CD4-positive, alpha-beta T cell treated with Interleukin-10 for 1 hour (primary cell): ENCODE results near the gene C6orf163.
"Not testable (repeated sequence)": the region's sequence is repeated elsewhere in the genome, so short reads cannot be mapped to it uniquely, and the experiment has no call there.

Experiments used
- DNase-seq: peaks from one replicate; pipeline ENCODE4 v3.0.0-alpha.2; 2020

Gene C6orf163

DNA sequence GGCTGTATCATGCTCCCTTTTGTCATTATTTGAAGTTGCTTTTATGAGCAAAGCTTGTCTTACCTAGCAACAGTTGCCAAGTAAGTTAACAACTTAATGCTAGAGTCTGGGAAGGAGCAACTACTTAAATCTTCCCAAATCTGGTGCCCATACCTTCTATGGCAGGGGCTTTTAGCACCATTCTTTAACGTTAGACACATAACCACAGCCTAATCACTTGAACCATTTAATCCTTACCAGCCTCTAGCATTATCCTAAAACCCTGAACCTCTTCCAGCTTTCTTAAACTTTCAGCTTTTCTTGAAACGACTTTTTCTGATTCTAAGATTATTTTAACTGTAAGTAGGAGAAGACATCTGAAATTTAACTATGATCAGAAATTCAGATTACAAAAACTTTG, at the start of gene C6orf163:
C6orf163 (plus strand) TSS at position 83 of the 400 bp plus-strand sequence; CDS start at position 370, 287 bp downstream.
- DNase-seq, result no peak

DNA sequence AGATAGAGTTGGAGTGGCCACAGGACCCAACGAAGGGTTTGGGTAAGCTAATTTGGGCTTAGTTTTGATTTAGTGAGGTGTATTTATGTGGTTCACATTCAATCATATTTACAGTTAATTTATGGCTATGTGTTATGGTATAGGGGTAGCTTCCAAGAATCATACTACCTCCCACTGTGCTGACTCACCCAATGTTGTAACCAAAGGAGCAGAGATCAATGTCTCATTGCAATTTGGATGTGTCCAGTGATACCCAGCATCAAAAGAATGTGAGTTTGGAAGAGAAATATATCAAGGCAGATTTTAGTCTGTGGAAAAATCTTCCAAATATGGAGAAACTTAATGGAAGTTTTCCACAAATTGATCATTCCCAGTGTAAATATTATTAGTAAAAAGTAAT, 47.5 kb upstream of the C6orf163 start:
- no peak for DNase-seq

DNA sequence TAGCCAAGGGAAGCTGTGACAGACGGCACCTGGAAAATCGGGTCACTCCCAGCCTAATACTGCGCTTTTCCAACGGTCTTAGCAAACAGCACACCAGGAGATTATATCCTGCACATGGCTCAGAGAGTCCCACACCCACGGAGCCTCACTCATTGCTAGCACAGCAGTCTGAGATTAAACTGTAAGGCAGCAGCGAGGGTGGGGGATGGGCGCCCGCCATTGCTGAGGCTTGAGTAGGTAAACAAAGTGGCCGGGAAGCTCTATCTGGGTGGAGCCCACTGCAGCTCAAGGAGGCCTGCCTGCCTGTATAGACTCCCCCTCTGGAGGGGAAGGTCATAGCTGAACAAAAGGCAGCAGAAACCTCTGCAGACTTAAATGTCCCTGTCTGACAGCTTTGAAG, 43.3 kb upstream of the C6orf163 start:
- DNase-seq, result not testable (repeated sequence)

DNA sequence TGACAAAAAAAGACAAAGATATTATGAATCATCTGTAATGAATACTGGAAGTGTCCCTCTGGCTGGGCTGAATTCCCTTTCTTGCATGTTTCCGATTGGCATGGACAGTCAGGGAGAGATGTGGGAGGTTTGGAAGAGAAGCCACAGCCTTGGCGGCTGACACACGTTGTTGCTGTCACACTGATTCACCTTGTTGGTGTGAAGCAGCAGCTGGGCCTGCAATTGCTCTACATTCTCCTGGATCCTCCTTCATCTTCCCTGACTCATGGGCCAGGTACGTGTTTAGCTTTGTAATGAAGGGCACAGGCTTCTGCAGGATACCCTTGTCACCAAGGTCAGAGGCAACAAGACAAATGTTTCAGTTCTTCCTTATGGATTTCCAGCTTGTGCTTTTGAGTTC, 35.6 kb upstream of the C6orf163 start:
- DNase-seq, result no peak

DNA sequence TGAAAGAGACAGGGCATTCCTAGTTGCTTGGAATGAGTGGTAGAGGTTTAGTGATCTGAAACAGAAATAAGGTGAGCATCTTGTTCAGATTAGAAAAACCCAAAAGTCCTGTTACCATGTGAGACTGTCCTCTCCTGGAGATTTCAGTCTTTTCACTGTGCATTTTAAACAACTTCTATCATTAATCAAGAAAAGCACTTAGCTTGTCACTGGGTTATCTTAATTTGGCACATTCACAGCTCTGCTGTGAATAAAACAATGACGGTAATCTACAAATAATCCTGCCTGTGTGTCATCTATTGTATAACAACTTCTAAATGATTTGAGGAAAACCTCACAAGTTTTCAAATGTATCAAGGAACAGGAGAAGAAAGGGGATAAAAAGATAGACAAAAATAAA, 31.8 kb upstream of the C6orf163 start:
- no peak for DNase-seq

DNA sequence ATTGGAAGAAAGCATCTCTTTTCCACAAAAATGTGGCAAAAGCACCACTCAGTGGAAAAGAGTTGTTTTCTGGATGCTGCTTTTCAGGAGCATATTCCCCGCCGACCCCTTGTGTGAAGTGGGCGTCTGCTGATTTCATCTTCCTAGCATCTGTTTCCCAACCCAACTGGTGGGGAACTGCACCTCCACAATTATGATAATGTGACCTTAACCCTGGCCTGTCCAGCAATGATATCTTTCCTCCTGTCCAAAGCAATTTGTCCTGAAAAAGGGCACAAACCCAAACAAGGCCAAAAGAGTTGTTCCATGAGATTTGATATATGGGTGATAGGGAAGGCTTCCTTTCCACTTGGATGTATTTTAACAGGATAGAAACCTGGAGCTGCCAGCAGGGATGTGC, 29.5 kb upstream of the C6orf163 start:
- no peak for DNase-seq

DNA sequence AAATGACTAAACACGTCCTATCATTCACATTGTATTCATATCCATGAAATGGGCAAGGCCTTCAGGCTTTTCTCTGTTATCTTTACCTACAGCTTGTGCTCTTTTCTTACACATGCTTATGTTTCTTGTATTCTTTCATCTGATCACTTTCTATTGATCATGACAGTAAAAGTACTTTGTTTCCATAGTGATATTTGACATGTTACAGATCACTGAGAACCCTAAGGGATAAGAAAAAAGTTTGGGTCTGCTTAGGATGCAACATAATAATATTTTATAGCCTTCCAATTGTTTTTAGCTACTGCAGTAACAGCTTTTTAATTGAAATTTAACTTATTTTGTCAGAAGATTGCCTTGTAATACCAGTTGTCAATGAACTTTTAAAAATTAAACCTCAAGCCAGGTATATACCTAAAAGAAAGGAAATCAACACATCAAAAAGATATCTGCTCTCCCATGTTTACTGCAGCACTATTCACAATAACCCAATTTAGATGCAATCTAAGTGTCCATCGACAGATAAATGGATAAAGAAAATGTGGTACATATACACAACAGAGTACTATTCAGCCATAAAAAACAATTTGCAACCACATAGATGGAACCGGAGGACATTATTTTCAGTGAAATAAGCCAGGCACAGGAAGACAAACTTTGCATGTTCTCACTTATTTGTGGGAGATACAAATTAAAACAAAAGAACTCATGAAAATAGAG, 25.2 kb upstream of the C6orf163 start:
- DNase-seq, result no peak

DNA sequence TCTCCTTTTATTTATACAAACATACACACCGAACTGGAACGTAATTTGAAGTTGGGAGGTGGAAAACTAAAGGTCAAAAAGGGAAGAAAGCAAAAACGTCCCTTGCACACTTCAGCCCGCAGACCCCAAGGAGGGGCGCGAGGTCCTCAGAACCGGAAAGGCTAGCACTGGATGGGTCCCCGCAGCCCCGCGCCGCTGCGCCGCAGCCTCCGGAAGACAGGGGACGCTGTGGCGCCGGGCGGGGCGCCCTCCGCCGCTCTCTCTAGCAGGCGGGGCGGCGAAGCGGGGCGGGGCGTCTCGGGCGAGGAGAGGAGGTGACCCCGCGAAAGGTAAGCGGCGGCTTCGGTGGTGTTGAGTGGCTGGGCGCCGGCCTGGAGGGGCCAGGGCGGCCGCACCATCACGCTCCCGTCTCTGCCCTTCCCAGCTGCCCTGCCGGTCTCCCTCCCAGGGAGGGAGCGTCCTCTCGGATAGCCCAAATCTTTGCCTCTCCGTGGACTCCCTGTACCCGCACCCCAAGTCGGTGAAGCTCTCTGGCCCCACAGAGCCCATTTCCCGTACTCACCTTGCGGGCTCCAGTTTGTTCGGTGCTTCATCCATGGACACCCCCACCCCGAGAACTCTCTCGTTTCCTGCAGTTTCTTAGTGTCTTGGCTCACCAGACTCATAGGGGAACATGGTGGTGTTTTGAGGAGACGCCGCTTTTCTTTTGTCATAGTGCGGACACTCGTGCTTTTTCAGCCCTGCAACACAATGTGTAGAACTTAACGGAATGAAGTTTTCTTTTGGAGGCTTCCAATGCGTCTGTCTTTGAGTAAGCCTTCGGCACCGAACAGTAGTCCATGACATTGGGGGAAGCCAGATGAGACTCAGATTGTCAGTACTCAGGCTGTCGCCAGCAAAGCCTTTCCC, 22.1 kb upstream of the C6orf163 start, which contains the start of gene SMIM8:
SMIM8 (plus strand) TSS at position 285 of the 909 bp plus-strand sequence. CDS start 14,444 bp downstream, outside the sequence.
- peak; percentile 85 for DNase-seq

DNA sequence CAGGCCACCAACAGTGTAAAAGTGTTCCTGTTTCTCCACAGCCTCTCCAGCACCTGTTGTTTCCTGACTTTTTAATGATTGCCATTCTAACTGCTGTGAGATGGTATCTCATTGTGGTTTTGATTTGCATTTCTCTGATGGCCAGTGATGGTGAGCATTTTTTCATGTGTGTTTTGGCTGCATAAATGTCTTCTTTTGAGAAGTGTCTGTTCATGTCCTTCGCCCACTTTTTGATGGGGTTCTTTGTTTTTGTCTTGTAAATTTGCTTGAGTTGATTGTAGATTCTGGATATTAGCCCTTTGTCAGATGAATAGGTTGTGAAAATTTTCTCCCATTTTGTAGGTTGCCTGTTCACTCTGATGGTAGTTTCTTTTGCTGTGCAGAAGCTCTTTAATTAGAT, 20.7 kb upstream of the C6orf163 start:
- not testable (repeated sequence) for DNase-seq

DNA sequence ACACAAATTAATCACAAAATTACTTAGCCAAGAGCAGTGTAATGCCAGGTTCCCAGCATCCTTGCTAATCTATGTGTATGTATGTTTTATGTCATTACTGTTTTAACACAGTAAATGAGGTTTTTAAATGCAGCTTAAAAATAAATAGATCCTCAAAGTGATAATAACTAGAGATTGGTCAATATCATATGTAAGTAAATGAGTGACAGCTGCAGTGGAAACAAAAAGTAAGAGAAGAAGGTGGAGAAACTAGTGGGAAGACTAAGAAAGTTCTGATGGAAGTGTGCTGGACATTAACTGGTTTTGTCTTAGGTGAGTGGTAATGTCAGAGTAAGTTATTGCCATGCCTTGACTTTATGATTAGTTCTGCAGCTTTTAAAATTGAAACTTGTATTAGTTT, 13.7 kb upstream of the C6orf163 start:
- no peak for DNase-seq

DNA sequence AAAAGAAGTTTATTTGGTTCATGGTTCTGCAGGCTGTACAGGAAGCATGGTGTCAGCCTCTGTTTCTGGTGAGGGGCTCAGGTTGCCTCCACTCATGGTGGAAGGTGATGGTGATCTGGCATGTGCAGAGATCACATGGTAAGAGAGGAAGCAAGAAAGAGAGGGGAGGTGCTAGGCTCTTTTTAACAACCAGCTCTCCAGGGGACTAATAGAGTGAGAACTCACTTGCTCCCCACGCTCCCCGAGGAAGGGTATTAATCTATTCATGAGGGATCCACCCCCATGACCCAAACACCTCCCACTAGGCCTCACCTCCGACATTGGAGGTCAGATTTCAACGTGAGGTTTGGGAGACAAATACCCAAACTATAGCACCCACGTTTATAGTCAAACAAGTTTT, 11.6 kb upstream of the C6orf163 start:
- no peak for DNase-seq

DNA sequence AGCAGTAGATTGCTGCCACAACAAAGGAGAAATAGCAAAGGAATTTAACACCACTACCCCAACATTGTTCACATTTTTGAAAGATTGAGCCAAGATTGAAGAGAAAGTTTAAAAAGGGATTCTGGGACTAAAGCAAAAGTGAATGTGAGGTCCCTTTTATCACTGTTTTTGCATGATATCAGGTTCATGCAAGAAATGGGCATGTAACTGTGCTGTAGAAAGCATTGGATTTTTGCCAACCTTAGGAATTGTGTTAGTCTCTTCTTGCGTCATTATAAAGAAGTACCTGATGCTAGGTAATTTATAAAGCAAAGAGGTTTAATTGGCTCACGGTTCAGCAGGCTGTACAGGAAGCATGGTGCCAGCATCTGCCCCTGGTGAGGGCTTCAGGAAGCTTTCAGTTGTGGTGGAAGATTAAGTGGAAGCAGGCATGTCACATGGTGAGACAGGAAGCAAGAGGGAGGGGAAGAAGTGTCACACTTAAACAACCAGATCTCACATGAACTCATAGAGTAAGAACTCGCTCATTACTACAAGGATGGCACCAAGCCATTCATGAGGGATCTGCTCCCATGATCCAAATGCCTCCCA, 10.9 kb upstream of the C6orf163 start:
- DNase-seq, result no peak

DNA sequence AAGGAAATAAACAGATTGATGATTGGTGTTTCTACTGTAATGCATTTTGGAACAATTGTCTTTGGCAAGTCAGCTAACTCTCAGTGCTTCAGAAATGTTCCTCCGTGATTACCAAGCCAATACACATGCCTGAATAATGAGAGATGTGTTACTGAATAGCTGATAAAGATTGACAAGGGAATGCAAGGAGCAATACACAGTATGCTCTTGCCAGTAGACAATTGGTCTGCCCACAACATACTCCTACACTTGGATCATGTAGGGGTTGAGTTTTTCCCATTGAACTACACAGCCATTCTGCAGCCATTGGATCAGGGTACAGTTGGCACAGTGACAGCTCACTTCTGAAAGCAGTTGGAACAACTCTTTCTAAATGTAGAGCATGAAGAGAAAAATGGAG, 9.9 kb upstream of the C6orf163 start:
- no peak for DNase-seq

DNA sequence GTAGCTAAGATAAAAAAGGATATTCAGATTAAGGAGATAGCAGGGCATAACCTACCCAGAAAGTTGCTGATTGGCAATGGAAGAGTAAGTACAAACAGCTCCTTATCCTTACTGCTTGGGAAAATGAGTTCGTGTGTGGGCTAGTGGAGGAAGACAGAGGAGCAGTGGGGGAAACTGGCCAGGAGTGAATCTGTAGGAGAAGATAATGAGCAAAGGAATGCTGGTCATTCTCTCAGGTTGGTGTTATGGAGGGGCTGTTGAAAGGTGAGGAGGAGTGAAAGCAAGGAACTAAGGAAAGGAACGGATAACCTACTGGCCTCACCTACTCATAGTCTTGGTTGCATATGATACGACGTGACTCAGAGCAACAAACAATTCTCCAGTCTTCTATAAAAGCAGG, 8.2 kb upstream of the C6orf163 start:
- DNase-seq, result no peak

DNA sequence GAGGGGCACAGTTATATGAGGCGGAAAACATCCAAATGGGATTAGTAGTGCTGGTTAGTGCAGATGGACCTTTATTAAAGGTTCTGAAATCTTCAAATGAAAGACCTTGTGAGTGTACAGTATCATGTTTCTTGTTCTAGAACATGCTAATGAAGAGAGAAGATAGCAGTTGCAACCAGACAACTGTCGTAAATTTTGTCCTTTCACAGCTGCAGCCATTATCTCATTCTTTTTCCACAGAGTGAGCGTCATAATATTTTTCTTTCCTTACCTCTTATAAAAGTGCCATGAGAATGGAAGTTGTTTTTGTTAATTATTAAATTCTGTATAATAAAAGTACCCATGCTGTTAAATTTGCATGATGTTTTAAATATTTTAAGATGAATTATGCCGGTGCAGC, 4.4 kb upstream of the C6orf163 start:
- DNase-seq, result no peak

DNA sequence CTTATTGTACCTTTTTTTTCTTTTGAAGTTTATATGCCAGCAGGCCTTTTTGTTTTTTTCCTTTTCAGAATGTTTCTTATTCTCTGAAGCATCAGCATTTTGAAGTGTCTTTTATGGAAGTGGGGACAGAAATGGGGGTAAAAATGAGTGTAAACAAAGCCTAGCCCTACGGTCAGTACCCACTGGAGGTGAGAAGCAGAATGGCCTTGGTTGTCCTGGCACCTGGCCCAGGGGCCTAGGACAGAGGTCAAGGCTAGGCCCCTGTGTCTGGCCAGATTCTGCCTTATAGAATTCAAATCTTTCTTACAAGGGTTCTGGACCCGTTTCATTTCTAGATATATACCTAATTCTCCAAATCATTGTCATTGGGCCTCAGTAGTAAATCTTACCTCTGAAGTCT, 3.5 kb upstream of the C6orf163 start:
- DNase-seq, result no peak

DNA sequence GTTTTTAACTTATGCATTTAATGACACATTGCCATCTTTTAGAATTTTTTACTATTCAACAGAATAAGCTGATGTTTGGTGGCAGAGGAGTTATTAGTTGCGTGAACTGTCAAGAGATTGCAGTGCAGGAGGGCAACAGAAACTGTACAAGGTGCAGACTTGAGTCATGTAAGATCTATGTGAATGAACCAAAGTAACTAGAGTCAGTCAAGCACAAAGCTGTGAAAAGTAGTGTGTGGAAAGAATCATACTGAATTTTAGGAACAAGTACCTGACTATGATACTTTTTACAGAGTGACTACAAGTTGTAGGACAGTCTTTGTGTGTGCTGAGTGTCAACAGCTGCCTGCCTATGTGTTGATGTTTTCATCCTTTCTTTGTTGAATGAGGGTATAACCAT, 2.7 kb upstream of the C6orf163 start:
- no peak for DNase-seq

DNA sequence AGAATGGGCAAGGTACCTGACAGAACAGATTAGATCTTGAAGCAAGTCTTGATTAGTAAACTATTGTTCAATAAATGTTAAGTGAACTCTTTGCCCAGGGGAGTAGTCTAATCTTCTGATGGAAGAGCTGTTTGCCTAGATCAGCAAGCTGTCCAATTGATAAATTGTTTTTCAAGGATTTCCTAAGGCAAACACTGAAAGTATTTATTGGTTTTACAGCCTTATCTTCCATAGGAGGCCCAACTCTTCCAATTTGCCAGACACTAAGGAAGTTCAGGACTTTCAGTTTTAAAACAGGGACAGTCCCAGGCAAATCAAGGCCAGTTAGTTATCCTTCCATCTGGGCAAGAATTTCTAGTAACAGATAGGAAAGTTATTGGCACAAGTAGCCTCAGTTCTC, 1.8 kb upstream of the C6orf163 start:
- DNase-seq, result no peak

DNA sequence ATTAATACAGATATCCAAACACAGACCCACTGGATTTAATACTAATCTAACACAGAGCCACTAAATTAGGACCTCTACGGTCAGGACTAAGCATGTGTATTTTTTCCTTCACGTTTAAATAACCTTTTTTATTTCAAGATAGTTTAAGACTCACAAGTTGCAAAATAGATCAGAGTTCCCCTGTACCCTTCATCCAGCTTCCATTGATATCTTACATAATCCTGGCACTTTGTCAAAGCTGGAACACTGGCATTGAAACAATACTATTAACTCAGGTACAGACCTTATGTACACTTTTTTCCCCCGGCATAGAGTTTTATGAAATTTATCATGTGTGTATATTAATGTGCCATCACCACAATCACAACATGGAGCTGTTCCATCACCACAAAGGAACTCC, 2.1 kb downstream of the C6orf163 start:
- no peak for DNase-seq

DNA sequence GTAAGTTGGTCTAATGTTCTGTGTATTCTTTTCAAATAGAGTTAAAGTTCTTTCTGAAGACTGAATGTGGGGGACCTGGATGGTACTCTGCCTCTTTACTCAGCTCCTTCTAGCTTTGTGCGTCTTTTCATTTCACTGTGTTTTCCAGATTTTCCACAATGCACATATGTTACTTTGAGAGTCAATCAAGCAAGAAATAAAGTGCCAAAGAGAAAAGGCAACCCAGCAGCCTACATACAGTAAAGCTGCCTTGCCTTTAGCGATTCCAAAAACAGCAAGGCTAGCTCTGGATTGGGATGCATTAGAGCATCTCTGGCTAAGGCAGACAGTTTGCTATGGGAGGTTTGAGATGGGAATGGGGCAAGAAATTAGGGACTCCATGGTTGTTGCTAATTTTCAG, 5.3 kb downstream of the C6orf163 start:
- DNase-seq, result no peak

DNA sequence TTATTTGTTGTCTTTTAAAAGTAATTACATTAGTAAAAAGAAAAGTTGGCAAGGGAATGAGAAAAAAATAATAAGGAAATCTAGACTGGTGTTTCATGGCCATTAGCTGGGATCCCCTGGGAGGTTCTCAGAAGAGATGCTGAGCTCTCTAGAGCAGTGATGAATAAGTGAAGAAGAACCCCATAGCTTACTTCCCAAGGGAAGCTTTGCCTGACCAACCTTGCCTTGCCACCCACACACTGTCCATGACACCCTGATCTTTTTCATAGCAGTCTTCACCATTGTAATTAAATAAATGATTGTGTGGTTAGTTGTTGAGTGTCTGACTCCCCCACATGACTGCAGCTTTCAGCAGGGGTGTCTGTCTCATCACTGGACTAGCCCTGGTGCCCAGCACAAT, 5.9 kb downstream of the C6orf163 start:
- no peak for DNase-seq

DNA sequence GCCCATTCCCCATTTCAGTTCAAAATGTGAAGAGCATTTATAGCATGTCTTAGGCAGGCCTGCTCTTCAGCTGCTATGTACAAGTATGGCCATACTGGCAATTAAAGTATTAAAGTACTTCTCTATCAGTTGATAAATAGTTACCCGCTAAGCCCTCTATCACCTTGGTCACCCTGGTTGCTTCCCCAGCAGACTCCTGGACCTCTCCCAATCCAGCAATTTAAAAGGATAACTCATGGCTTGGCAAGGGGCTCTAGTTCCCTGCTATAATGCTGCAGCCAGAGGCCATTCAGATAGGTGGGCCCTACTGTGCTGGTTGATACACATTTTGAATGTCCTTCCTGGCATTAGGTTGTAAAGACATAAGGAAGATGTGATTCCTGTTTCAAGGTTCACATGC, 7.0 kb downstream of the C6orf163 start:
- DNase-seq, result no peak

DNA sequence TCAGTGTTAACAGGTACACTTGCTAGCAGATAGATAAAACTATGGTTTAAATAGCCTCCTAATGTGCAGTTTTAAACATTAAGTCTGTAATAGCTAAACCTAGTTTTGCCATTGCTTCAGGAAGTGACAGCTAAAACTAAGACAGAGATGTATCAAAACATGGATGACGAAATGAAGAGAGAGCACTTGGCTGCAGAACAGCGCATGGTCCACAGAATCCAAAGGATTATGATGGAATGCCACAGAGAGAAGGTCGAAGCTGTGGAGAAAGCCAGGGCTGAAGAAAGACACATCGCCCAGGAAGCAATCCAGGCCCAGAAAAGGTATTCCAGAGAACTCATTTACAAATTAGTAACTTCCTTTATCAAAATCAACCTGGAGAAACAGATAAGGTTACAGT, 11.6 kb downstream of the C6orf163 start:
- no peak for DNase-seq
